A549 (cell line): ENCODE data around the gene LDB1. TPM values are rescaled to one million over a fixed set of nuclear protein-coding genes. Genes with fewer than 3 reads are reported as not detected.

ENCODE experiments used
- ATAC-seq, 2 experiments: fragments of 200-7000 bp in 1 of 2; fragments of >200 bp in 1 of 2; cut with Nextera tagmentation in 1 of 2; cut with Tn5 transposase in 1 of 2; 3 replicates each; pipeline versions ENCODE4 v1.8.0 to v1.9.1; 2018 to 2020; ENCODE audit warnings: mild to moderate bottlenecking in 1 of 2, moderate library complexity in 1 of 2
- CTCF ChIA-PET: fragments of 300-600 bp; sonication (Branson Sonifier 250); formaldehyde crosslinking; extraction: SDS; loops from one replicate; lab custom pipeline; 2021; ENCODE audit warnings: antibody characterized with exemption, inconsistent platforms; lab: Yijun Ruan, JAX
- POLR2A ChIA-PET: fragments of 350-600 bp; formaldehyde crosslinking; extraction: SDS; loops from one replicate; lab custom pipeline; 2021; ENCODE audit warnings: antibody characterized with exemption, inconsistent platforms; lab: Yijun Ruan, JAX
- DNase-seq, 2 experiments: peaks; one replicate each; pipeline versions ENCODE4 v3.0.0 to v3.0.0-alpha.2; 2011 to 2016; ENCODE audit warnings: low read depth in 1 of 2, low spot score in 1 of 2
- FAIRE-seq: peaks from 2 replicates; lab custom pipeline; 2011; peaks lifted over from hg19 to GRCh38; lab: Jason Lieb, UNC
- H3K27ac ChIP-seq, 2 experiments: fragments of >200 bp; sonication (Bioruptor Twin); formaldehyde crosslinking; 3 replicates each; pipeline ENCODE4 v1.5.1; 2016 to 2017
- H3K4me1 ChIP-seq: fragments of >200 bp; sonication (Bioruptor Twin); formaldehyde crosslinking; 3 replicates; pipeline ENCODE4 v1.6.1; 2016
- H3K4me2 ChIP-seq: fragments of >200 bp; sonication (Bioruptor Twin); formaldehyde crosslinking; 3 replicates; pipeline ENCODE4 v1.6.1; 2016
- H3K4me3 ChIP-seq: fragments of >200 bp; sonication (Bioruptor Twin); formaldehyde crosslinking; 3 replicates; pipeline ENCODE4 v1.5.1; 2016
- H3K9me3 ChIP-seq: fragments of >200 bp; sonication (Bioruptor Twin); formaldehyde crosslinking; 3 replicates; pipeline ENCODE4 v1.6.1; 2016
- ATOH8 ChIP-seq: fragments of 250-450 bp; sonication (Bioruptor Pico); IDR thresholded peaks from 2 replicates; pipeline ENCODE4 v1.5.0; 2020; ENCODE audit warnings: low read depth, mild to moderate bottlenecking, moderate library complexity
- BCL3 ChIP-seq: fragments of >200 bp; sonication (Bioruptor Twin); formaldehyde crosslinking; IDR thresholded peaks from 3 replicates; pipeline ENCODE4 v1.6.1; 2016
- CBX8 ChIP-seq: fragments of 200-600 bp; sonication (generic); IDR thresholded peaks from 2 replicates; pipeline ENCODE4 v1.6.1; 2016
- CEBPB ChIP-seq, 2 experiments: fragments of >200 bp in 1 of 2; sonication (Bioruptor Twin) in 1 of 2; formaldehyde crosslinking in 1 of 2; IDR thresholded peaks; 2 replicates each; pipeline ENCODE4 v1.6.1; 2012 to 2016
- CTCF ChIP-seq: fragments of >200 bp; sonication (Bioruptor Twin); formaldehyde crosslinking; IDR thresholded peaks from 3 replicates; pipeline ENCODE4 v1.5.1; 2016
- E2F6 ChIP-seq: IDR thresholded peaks from 2 replicates; pipeline ENCODE4 v1.6.1; 2012; ENCODE audit warnings: low read depth, borderline replicate concordance
- ESRRA ChIP-seq: fragments of 150-350 bp; IDR thresholded peaks from 2 replicates; pipeline ENCODE4 v1.6.1; 2014; ENCODE audit warnings: mild to moderate bottlenecking, low read length, borderline replicate concordance
- FOSL2 ChIP-seq, 2 experiments: fragments of 450-650 bp in 1 of 2; fragments of >200 bp in 1 of 2; sonication (Bioruptor Twin) in 1 of 2; formaldehyde crosslinking; IDR thresholded peaks; 2 replicates each; pipeline versions ENCODE4 v1.5.0 to v1.6.1; 2016 to 2020; ENCODE audit warnings: mild to moderate bottlenecking in 1 of 2, moderate library complexity in 1 of 2
- FOXS1 ChIP-seq: fragments of 250-450 bp; sonication (Bioruptor Pico); IDR thresholded peaks from 2 replicates; pipeline ENCODE4 v1.5.0; 2020; ENCODE audit warnings: mild to moderate bottlenecking, moderate library complexity
- HEYL ChIP-seq: fragments of 250-450 bp; sonication (Bioruptor Pico); IDR thresholded peaks from 2 replicates; pipeline ENCODE4 v1.8.0; 2021; ENCODE audit warnings: mild to moderate bottlenecking, moderate library complexity
- HMGXB4 ChIP-seq: fragments of 250-450 bp; sonication (Bioruptor Pico); IDR thresholded peaks from 2 replicates; pipeline ENCODE4 v1.5.0; 2021; ENCODE audit warnings: mild to moderate bottlenecking, moderate library complexity, borderline replicate concordance
- HOXA7 ChIP-seq: fragments of 250-450 bp; sonication (Bioruptor Pico); IDR thresholded peaks from 2 replicates; pipeline ENCODE4 v1.5.0; 2020; ENCODE audit warnings: mild to moderate bottlenecking, moderate library complexity
- HOXB13 ChIP-seq: fragments of 250-450 bp; sonication (Bioruptor Pico); IDR thresholded peaks from 2 replicates; pipeline ENCODE4 v1.5.0; 2020; ENCODE audit warnings: low read depth, mild to moderate bottlenecking, moderate library complexity
- HOXB5 ChIP-seq: fragments of 250-450 bp; sonication (Bioruptor Pico); IDR thresholded peaks from 2 replicates; pipeline ENCODE4 v1.5.0; 2020; ENCODE audit warnings: mild to moderate bottlenecking, moderate library complexity
- JUNB ChIP-seq: fragments of >200 bp; sonication (Bioruptor Twin); formaldehyde crosslinking; IDR thresholded peaks from 2 replicates; pipeline ENCODE4 v1.6.1; 2016
- KDM5A ChIP-seq: fragments of 200-600 bp; sonication (generic); IDR thresholded peaks from 2 replicates; pipeline ENCODE4 v1.6.1; 2016; ENCODE audit warnings: antibody characterized with exemption, mild to moderate bottlenecking
- MAZ ChIP-seq: fragments of 150-350 bp; IDR thresholded peaks from 2 replicates; pipeline ENCODE4 v1.6.1; 2014; ENCODE audit warnings: antibody characterized with exemption, low read depth, low read length, borderline replicate concordance
- NR3C1 ChIP-seq: fragments of >200 bp; sonication (Bioruptor Twin); formaldehyde crosslinking; IDR thresholded peaks from 3 replicates; pipeline ENCODE4 v1.6.1; 2017
- PHF8 ChIP-seq: fragments of 200-600 bp; sonication (generic); IDR thresholded peaks from 2 replicates; pipeline ENCODE4 v1.6.1; 2016; ENCODE audit warnings: low read depth, mild to moderate bottlenecking, antibody characterized with exemption, moderate library complexity, borderline replicate concordance
- POLR2A ChIP-seq: IDR thresholded peaks from 2 replicates; pipeline ENCODE4 v1.6.1; 2012; ENCODE audit warnings: mild to moderate bottlenecking, low read length
- RFX5 ChIP-seq: fragments of 450-650 bp; IDR thresholded peaks from 2 replicates; pipeline ENCODE4 v1.7.1; 2014; ENCODE audit warnings: antibody characterized with exemption, mild to moderate bottlenecking, moderate library complexity
- RNF2 ChIP-seq: fragments of 200-600 bp; sonication (generic); IDR thresholded peaks from 2 replicates; pipeline ENCODE4 v1.6.1; 2016; ENCODE audit warnings: low read depth, mild to moderate bottlenecking, antibody characterized with exemption, moderate library complexity, borderline replicate concordance
- SMC3 ChIP-seq: fragments of >200 bp; sonication (Bioruptor Twin); formaldehyde crosslinking; IDR thresholded peaks from 3 replicates; pipeline ENCODE4 v1.6.1; 2018; ENCODE audit warnings: inconsistent platforms
- TFCP2L1 ChIP-seq: fragments of 250-450 bp; sonication (Bioruptor Pico); IDR thresholded peaks from 2 replicates; pipeline ENCODE4 v1.5.0; 2021; ENCODE audit warnings: mild to moderate bottlenecking
- TP53 ChIP-seq: fragments of 250-450 bp; sonication (Bioruptor Pico); IDR thresholded peaks from 2 replicates; pipeline ENCODE4 v1.5.0; 2021; ENCODE audit warnings: mild to moderate bottlenecking, moderate library complexity
- ZC3H11A ChIP-seq: fragments of 450-650 bp; IDR thresholded peaks from 2 replicates; pipeline ENCODE4 v1.6.1; 2014; ENCODE audit warnings: antibody characterized with exemption, mild to moderate bottlenecking
- ZNF302 ChIP-seq: fragments of 250-450 bp; sonication (Bioruptor Pico); IDR thresholded peaks from 2 replicates; pipeline ENCODE4 v1.9.0; 2021; ENCODE audit warnings: inconsistent platforms, mild to moderate bottlenecking, moderate library complexity
- ZSCAN20 ChIP-seq: fragments of 250-450 bp; sonication (Bioruptor Pico); IDR thresholded peaks from 2 replicates; pipeline ENCODE4 v1.8.0; 2022; ENCODE audit warnings: mild to moderate bottlenecking, moderate library complexity
- WGBS: methylation state at CpG from one replicate; pipeline ENCODE4 v1.1.6; 2017; ENCODE audit errors: missing lambda C conversion rate; 5-methylcytosine and 5-hydroxymethylcytosine counted together
- polyA plus RNA-seq, 4 experiments: library from polyadenylated mRNA; depleted of rRNA in 3 of 4; stranded (reverse); fragments of >200 nt; fragmentation: RNase III in 1 of 4; extraction: RNeasy Plus Mini Kit Qiagen cat#74134 plus additional on column Dnase treatment in 1 of 4; gene quantifications; 2 replicates in 3 of 4; 3 replicates in 1 of 4; pipeline ENCODE4 v1.2.3, GENCODE V29; 2011 to 2017

LDB1 gene
- polyA plus RNA-seq, 2 of the 4 experiments (the other 2 are of a cell fraction): 37.2 to 47.0 TPM

GRCh38 chr10:102123223-102123622 lies 3.1 kb upstream of the LDB1 start:
- DNase-seq (no peak), ATAC-seq (no peak)
- no peak overlapping the region for H3K27ac ChIP-seq
- POLR2A ChIA-PET: no interaction called here
- no peak overlapping the region for H3K4me2 ChIP-seq
- TF ChIP-seq HOXA7 (CRISPR knock-in tag) (no peak), NR3C1 (no peak), HOXB13 (CRISPR knock-in tag) (no peak), FOSL2 (IDR thresholded peaks at IDR 0.05) (no peak), FOSL2 (CRISPR knock-in tag; IDR thresholded peaks at IDR 0.05) (no peak), ZNF302 (CRISPR knock-in tag) (no peak), BCL3 (no peak), CTCF (no peak), HOXB5 (CRISPR knock-in tag) (no peak), ZSCAN20 (CRISPR knock-in tag) (no peak), PHF8 (no peak), HMGXB4 (CRISPR knock-in tag) (no peak), ESRRA (no peak)
- TF ChIP-seq, all 56 proteins: peak for 0
- 96% methylated on average over 3 of the region's 3 CpGs for WGBS
- Histone ChIP-seq H3K4me3 (no peak overlapping the region), H3K9me3 (no peaks in the 10 kb centered on the region), H3K4me1 (peaks cover 33% of the 10 kb centered on the region)
- FAIRE-seq: no peak
- CTCF ChIA-PET: interaction anchor here (0.6 to 3.9 kb wide), 5 partner anchors 9 to 91 kb away, joined by 3 to 45 read pairs (median 4); partner anchors contain the start of gene PPRC1

- Histone ChIP-seq H3K4me2 (no peak overlapping the region), H3K9me3 (no peaks in the 10 kb centered on the region), H3K27ac (no peak overlapping the region), H3K4me1 (peaks cover 34% of the 10 kb centered on the region)
- no peak for TF ChIP-seq JUNB
- no peak for TF ChIP-seq FOXS1 (CRISPR knock-in tag)
- no peak for TF ChIP-seq ATOH8 (CRISPR knock-in tag)
- TF ChIP-seq RFX5: no peak
- no peak for TF ChIP-seq TFCP2L1
- TF ChIP-seq FOSL2 (IDR thresholded peaks at IDR 0.05): no peak
- TF ChIP-seq FOSL2 (CRISPR knock-in tag; IDR thresholded peaks at IDR 0.05): no peak
- TF ChIP-seq ESRRA: no peak
- TF ChIP-seq E2F6: no peak
- no peak for TF ChIP-seq TP53 (CRISPR knock-in tag)
- no peak for TF ChIP-seq SMC3
- TF ChIP-seq HOXA7 (CRISPR knock-in tag): no peak
- no peak for TF ChIP-seq HEYL
- no peak for TF ChIP-seq KDM5A
- TF ChIP-seq CEBPB (IDR thresholded peaks at IDR 0.05): no peak
- no peak for TF ChIP-seq CBX8
- no peak for TF ChIP-seq ZC3H11A
- no peak for TF ChIP-seq HMGXB4 (CRISPR knock-in tag)
- TF ChIP-seq POLR2A: no peak
- TF ChIP-seq MAZ: no peak
- no peak for TF ChIP-seq RNF2
- TF ChIP-seq, all 56 proteins: peak for 0
- DNase-seq (no peak), ATAC-seq (no peak), FAIRE-seq (no peak)
- 95% methylated on average over 1 of the region's 1 CpG for WGBS
- ChIA-PET CTCF (interaction anchor here (0.9 to 3.9 kb wide), 5 partner anchors 9 to 281 kb away, joined by 3 to 45 read pairs (median 4); partner anchors contain the start of gene PPRC1), POLR2A (no interaction called here)
- no peak overlapping the region for H3K4me3 ChIP-seq
Measured at GRCh38 chr10:102122450-102122849, 2.3 kb upstream of the LDB1 start.
